ENCODE results near the gene STK38. TPM values are rescaled to one million over a fixed set of nuclear protein-coding genes. Genes with fewer than 3 reads are reported as not detected.

The STK38 gene
- total and polyA plus RNA-seq, 4 donors: 14.9 to 38.0 (median 20.7) TPM

DNA sequence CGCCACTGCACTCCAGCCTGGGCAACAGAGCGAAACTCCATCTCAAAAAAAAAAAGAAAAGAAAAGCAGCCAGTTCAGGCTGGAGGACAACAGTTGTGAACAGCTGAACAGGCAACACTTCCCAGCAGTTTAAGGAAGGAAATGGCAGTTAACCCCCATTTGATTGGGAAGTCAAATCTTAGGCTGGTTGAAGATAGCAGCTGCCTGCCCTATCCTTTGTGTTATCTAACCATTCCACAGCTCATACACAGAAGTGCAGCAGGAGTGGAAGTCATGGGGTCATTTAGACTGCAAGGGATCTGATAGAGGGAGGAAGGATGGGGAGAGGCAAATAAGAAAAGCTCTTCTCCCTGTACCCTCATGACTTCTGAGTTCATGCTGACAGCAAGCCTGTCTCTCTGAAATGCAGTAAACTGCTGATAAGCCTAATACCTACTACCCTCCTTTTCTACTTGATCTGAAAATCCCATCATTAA is 69.2 kb downstream of the STK38 start:
- Histone ChIP-seq H3K36me3 (ENCODE audit: control insufficient read depth in 1 of 2, insufficient read depth in 2 of 2, low read length in 1 of 2) (peaks cover 0 to 6% of the 10 kb centered on the region in 2 donors), H3K27me3 (ENCODE audit: control insufficient read depth in 1 of 2, insufficient read depth in 2 of 2, low read length in 1 of 2) (no peaks in the 10 kb centered on the region), H3K27ac (ENCODE audit: low read depth in 1 of 2, low read length in 2 of 2) (no peak overlapping the region), H3K9me3 (ENCODE audit: control insufficient read depth, low read length) (no peaks in the 10 kb centered on the region), H3K4me1 (ENCODE audit: control insufficient read depth in 1 of 2, insufficient read depth in 2 of 2, low read length in 2 of 2) (peaks cover 0 to 1% of the 10 kb centered on the region in 2 donors), H3K4me3 (ENCODE audit: low read length in 2 of 2) (no peak overlapping the region)
- 95 to 100% methylated on average over 1 to 2 of the region's 2 CpGs for WGBS, 2 donors
- ATAC-seq (ENCODE audit: low FRiP score) (no peak), DNase-seq (no peak)
- intact Hi-C loops (cut with DNase I): no loop called here

DNA sequence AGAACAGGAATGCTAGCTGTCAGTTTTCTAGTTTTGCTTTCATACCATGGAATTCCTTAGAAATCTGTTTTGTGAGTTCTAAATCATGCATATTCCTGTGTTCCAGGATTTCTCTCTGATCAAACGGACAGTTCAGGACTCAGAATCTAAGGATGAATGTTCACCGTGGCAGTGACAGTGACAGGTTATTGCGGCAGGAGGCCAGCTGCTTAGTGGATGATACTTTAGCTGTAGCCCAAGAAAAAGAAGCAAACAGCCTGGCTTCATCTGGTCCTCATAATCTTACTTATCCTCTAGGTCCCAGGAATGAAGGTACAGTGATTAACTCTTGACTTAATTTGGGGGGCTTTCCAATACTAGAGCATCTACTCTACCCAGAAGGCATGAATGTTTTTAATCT is 77.3 kb downstream of the STK38 start:
- H3K36me3 ChIP-seq (ENCODE audit: control insufficient read depth in 1 of 2, insufficient read depth in 2 of 2, low read length in 1 of 2): peaks cover 2 to 8% of the 10 kb centered on the region in 2 donors
- ATAC-seq (ENCODE audit: low FRiP score): no peak
- 87% methylated on average over 3 of the region's 3 CpGs for WGBS, 2 donors
- no peak for DNase-seq
- H3K4me1 ChIP-seq (ENCODE audit: control insufficient read depth in 1 of 2, insufficient read depth in 2 of 2, low read length in 2 of 2): no peaks in the 10 kb centered on the region
- no peaks in the 10 kb centered on the region for H3K9me3 ChIP-seq (ENCODE audit: control insufficient read depth, low read length)
- no peaks in the 10 kb centered on the region for H3K27me3 ChIP-seq (ENCODE audit: control insufficient read depth in 1 of 2, insufficient read depth in 2 of 2, low read length in 1 of 2)
- no peak overlapping the region for H3K4me3 ChIP-seq (ENCODE audit: low read length in 2 of 2)
- no peak overlapping the region for H3K27ac ChIP-seq (ENCODE audit: low read depth in 1 of 2, low read length in 2 of 2)
- intact Hi-C loops (cut with DNase I): no loop called here

DNA sequence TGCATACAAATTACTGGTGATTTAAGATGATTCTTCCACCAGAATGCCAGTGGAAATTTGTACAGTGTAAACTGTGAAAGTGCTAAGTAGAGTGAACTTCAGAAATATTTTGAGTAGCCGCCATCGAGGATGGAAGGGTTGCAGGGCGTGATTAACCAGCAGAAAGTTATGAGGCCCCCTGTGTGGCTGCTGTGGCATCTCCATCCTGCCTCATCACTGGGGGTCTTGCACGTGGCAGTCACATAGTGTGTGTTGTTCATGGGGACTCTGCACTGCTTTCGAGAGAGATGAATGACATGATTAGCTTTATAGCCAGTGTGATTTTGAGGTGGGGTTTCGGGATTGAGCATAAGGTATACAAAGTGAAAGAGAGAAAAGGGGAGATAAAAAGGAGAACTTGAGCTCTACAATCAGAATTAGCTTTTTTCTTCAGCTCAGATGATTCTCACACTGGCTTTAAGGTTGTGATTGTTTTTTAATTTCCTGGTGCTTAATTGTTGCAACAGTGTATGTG is 78.1 kb downstream of the STK38 start:
- Histone ChIP-seq H3K27ac (ENCODE audit: low read depth in 1 of 2, low read length in 2 of 2) (no peak overlapping the region), H3K27me3 (ENCODE audit: control insufficient read depth in 1 of 2, insufficient read depth in 2 of 2, low read length in 1 of 2) (no peaks in the 10 kb centered on the region), H3K4me3 (ENCODE audit: low read length in 2 of 2) (no peak overlapping the region), H3K36me3 (ENCODE audit: control insufficient read depth in 1 of 2, insufficient read depth in 2 of 2, low read length in 1 of 2) (peaks cover 2 to 8% of the 10 kb centered on the region in 2 donors), H3K4me1 (ENCODE audit: control insufficient read depth in 1 of 2, insufficient read depth in 2 of 2, low read length in 2 of 2) (no peaks in the 10 kb centered on the region), H3K9me3 (ENCODE audit: control insufficient read depth, low read length) (no peaks in the 10 kb centered on the region)
- intact Hi-C loops (cut with DNase I): no loop called here
- no peak for ATAC-seq (ENCODE audit: low FRiP score)
- WGBS, 2 donors: 78 to 83% methylated on average over 6 of the region's 6 CpGs
- no peak for DNase-seq

DNA sequence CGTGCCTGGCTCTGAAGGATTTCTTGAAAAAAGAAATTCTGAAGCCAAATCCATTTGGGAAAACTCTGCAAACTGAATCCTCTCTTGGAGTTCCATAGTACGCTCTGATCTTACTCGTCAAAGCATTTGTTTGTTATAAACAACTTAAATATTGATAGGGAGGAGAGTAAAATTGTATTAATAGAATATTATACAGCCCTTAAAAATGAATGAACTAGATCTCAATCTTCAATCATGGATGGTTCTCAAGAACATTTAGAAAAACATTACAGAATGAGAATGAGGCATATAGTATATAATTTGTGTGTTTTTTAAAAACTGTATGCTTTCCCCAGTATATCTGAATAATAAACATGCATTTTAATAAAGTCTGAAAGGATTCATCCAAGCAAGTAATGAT is 79.7 kb downstream of the STK38 start:
- peaks cover 2 to 8% of the 10 kb centered on the region in 2 donors for H3K36me3 ChIP-seq (ENCODE audit: control insufficient read depth in 1 of 2, insufficient read depth in 2 of 2, low read length in 1 of 2)
- no peaks in the 10 kb centered on the region for H3K9me3 ChIP-seq (ENCODE audit: control insufficient read depth, low read length)
- intact Hi-C loops (cut with DNase I): no loop called here
- no peak for DNase-seq
- H3K27me3 ChIP-seq (ENCODE audit: control insufficient read depth in 1 of 2, insufficient read depth in 2 of 2, low read length in 1 of 2): no peaks in the 10 kb centered on the region
- no peak overlapping the region for H3K27ac ChIP-seq (ENCODE audit: low read depth in 1 of 2, low read length in 2 of 2)
- WGBS, 2 donors: 96 to 98% methylated on average over 3 of the region's 3 CpGs
- no peaks in the 10 kb centered on the region for H3K4me1 ChIP-seq (ENCODE audit: control insufficient read depth in 1 of 2, insufficient read depth in 2 of 2, low read length in 2 of 2)
- no peak overlapping the region for H3K4me3 ChIP-seq (ENCODE audit: low read length in 2 of 2)
- ATAC-seq (ENCODE audit: low FRiP score): no peak

DNA sequence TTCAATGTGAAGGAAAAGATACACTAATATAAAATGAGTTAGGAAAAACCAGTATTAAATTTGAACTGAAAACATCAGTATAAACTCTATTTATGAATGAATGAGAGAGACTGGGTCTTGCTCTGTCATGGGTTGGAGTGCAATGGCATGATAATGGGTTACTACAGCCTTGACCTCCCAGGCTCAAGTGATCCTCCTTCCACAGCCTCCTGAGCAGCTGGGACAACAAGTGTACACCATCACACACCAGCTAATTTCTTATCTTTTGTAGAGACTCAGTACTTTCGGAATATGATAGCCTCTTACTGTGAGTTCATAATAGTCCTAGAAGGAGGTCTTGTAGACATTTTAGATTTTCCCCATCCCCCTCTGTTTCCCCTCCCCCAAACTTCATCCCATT is 83.0 kb downstream of the STK38 start:
- H3K36me3 ChIP-seq (ENCODE audit: control insufficient read depth in 1 of 2, insufficient read depth in 2 of 2, low read length in 1 of 2): no peaks in the 10 kb centered on the region
- peaks cover 0 to 3% of the 10 kb centered on the region in 2 donors for H3K4me1 ChIP-seq (ENCODE audit: control insufficient read depth in 1 of 2, insufficient read depth in 2 of 2, low read length in 2 of 2)
- H3K27ac ChIP-seq (ENCODE audit: low read depth in 1 of 2, low read length in 2 of 2): no peak overlapping the region
- no peaks in the 10 kb centered on the region for H3K9me3 ChIP-seq (ENCODE audit: control insufficient read depth, low read length)
- no peak for DNase-seq
- WGBS, 2 donors: 88 to 93% methylated on average over 1 of the region's 1 CpG
- ATAC-seq (ENCODE audit: low FRiP score): no peak
- H3K27me3 ChIP-seq (ENCODE audit: control insufficient read depth in 1 of 2, insufficient read depth in 2 of 2, low read length in 1 of 2): no peaks in the 10 kb centered on the region
- intact Hi-C loops (cut with DNase I): no loop called here
- H3K4me3 ChIP-seq (ENCODE audit: low read length in 2 of 2): no peak overlapping the region

DNA sequence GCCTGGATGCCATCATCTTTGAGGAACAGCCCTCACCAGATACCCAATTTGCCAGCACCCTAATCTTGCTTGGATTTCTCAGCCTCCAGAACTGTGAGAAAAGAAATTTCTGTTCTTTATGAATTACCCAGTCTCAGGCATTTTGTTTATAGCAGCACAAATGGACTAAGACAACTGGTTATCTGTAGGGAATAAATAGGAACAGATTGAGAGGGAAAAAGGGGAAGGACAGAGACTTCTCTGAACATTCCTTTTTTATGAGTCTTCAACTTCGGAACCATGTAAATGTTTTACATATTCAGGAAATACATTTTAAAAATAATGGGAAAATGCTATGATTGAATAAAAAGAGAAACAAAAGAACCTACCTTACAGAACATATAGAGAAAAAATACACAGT is 83.6 kb downstream of the STK38 start:
- Histone ChIP-seq H3K27ac (ENCODE audit: low read depth in 1 of 2, low read length in 2 of 2) (no peak overlapping the region), H3K4me1 (ENCODE audit: control insufficient read depth in 1 of 2, insufficient read depth in 2 of 2, low read length in 2 of 2) (peaks cover 0 to 3% of the 10 kb centered on the region in 2 donors), H3K27me3 (ENCODE audit: control insufficient read depth in 1 of 2, insufficient read depth in 2 of 2, low read length in 1 of 2) (no peaks in the 10 kb centered on the region), H3K4me3 (ENCODE audit: low read length in 2 of 2) (no peak overlapping the region), H3K36me3 (ENCODE audit: control insufficient read depth in 1 of 2, insufficient read depth in 2 of 2, low read length in 1 of 2) (no peaks in the 10 kb centered on the region), H3K9me3 (ENCODE audit: control insufficient read depth, low read length) (no peaks in the 10 kb centered on the region)
- ATAC-seq (ENCODE audit: low FRiP score) (no peak), DNase-seq (no peak)
- intact Hi-C loops (cut with DNase I): no loop called here
- 61 to 67% methylated on average over 1 of the region's 1 CpG for WGBS, 2 donors

DNA sequence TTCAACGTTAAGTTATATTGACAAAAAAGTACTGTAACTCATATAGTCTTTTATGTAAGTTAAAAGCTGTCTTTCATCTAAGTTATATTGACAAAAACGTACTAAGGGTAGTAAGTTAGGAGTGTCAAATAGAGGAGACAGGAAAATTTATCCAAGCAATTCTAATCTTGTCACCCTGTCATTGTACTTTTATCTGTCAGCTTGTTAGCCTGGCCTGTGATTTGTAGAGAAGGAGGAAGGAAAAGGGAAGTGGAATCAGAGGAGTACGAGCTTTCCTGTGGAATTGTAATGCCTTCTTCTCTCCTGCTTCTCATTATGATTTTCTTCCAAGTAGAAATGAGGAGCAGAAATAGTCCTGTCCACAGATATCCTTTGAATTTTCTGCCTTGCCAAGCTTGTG is 85.6 kb downstream of the STK38 start:
- Histone ChIP-seq H3K4me1 (ENCODE audit: control insufficient read depth in 1 of 2, insufficient read depth in 2 of 2, low read length in 2 of 2) (peaks cover 0 to 3% of the 10 kb centered on the region in 2 donors), H3K4me3 (ENCODE audit: low read length in 2 of 2) (no peak overlapping the region), H3K36me3 (ENCODE audit: control insufficient read depth in 1 of 2, insufficient read depth in 2 of 2, low read length in 1 of 2) (no peaks in the 10 kb centered on the region), H3K9me3 (ENCODE audit: control insufficient read depth, low read length) (no peaks in the 10 kb centered on the region), H3K27ac (ENCODE audit: low read depth in 1 of 2, low read length in 2 of 2) (no peak overlapping the region), H3K27me3 (ENCODE audit: control insufficient read depth in 1 of 2, insufficient read depth in 2 of 2, low read length in 1 of 2) (no peaks in the 10 kb centered on the region)
- no peak for ATAC-seq (ENCODE audit: low FRiP score)
- intact Hi-C loops (cut with DNase I): no loop called here
- WGBS, 2 donors: 73% methylated on average over 3 of the region's 3 CpGs
- no peak for DNase-seq

DNA sequence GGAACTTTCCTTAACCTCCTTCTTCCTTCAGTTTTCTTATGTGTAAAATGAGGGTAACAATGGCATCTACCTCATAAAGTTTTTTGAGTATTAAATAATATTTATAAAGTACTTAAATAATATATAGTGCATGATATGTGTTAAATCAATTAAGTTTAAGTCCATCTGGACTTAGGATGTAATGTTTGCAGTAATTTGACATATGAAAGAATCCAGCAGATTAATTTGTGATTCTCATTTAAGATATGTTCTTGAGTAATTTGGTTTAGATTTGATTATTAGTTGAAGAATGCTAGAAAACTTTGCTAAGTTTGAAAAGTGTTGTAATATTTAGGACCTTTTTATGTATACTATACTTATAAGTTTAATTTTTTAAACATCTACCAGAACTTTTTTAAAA is 86.4 kb downstream of the STK38 start:
- ATAC-seq (ENCODE audit: low FRiP score) (no peak), DNase-seq (no peak)
- no peak overlapping the region for H3K4me3 ChIP-seq (ENCODE audit: low read length in 2 of 2)
- H3K27ac ChIP-seq (ENCODE audit: low read depth in 1 of 2, low read length in 2 of 2): no peak overlapping the region
- no peaks in the 10 kb centered on the region for H3K36me3 ChIP-seq (ENCODE audit: control insufficient read depth in 1 of 2, insufficient read depth in 2 of 2, low read length in 1 of 2)
- no peaks in the 10 kb centered on the region for H3K27me3 ChIP-seq (ENCODE audit: control insufficient read depth in 1 of 2, insufficient read depth in 2 of 2, low read length in 1 of 2)
- intact Hi-C loops (cut with DNase I): no loop called here
- peaks cover 0 to 3% of the 10 kb centered on the region in 2 donors for H3K4me1 ChIP-seq (ENCODE audit: control insufficient read depth in 1 of 2, insufficient read depth in 2 of 2, low read length in 2 of 2)
- no peaks in the 10 kb centered on the region for H3K9me3 ChIP-seq (ENCODE audit: control insufficient read depth, low read length)

DNA sequence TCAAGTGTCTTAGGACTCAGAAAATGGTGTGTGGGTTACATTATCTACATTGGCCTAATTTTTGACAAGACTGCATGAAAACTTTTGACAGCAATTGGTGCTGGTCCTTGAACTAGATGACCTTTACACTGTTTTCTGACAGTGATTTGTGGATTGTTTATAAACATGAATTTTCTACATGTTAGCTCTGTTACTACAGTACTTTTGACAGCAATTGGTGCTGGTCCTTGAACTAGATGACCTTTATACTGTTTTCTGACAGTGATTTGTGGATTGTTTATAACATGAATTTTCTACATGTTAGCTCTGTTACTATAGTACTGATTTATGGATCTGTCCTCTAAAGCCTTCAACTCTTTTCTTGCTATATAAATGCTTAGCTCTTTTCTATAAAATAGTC is 87.8 kb downstream of the STK38 start:
- Histone ChIP-seq H3K4me3 (ENCODE audit: low read length in 2 of 2) (no peak overlapping the region), H3K36me3 (ENCODE audit: control insufficient read depth in 1 of 2, insufficient read depth in 2 of 2, low read length in 1 of 2) (no peaks in the 10 kb centered on the region), H3K4me1 (ENCODE audit: control insufficient read depth in 1 of 2, insufficient read depth in 2 of 2, low read length in 2 of 2) (peaks cover 0 to 3% of the 10 kb centered on the region in 2 donors), H3K9me3 (ENCODE audit: control insufficient read depth, low read length) (no peaks in the 10 kb centered on the region), H3K27me3 (ENCODE audit: control insufficient read depth in 1 of 2, insufficient read depth in 2 of 2, low read length in 1 of 2) (no peaks in the 10 kb centered on the region), H3K27ac (ENCODE audit: low read depth in 1 of 2, low read length in 2 of 2) (no peak overlapping the region)
- DNase-seq (no peak), ATAC-seq (ENCODE audit: low FRiP score) (no peak)
- intact Hi-C loops (cut with DNase I): no loop called here

Data from aorta (tissue), 5 donors.